ENCODE measurements around the gene PPP6R3. TPM values are rescaled to one million over a fixed set of nuclear protein-coding genes. Genes with fewer than 3 reads are reported as not detected.

Gene PPP6R3
- total and polyA plus RNA-seq, 8 donors = 19.5 to 236 (median 103) TPM

GRCh38 chr11:68469122-68469521, 8.6 kb downstream of the PPP6R3 start:
- peaks cover 0 to 5% (median 0%) of the 10 kb centered on the region in 4 donors for H3K36me3 ChIP-seq
- peak in 1 of 2 donors; percentile 41 for DNase-seq
- peak in 1 of 3 donors; percentile 38 for TF ChIP-seq POLR2AphosphoS5 (IDR thresholded peaks at IDR 0.05)
- TF ChIP-seq CTCF (IDR thresholded peaks at IDR 0.05) = no peak
- H3K4me3 ChIP-seq = no peak overlapping the region
- intact Hi-C loops (cut with DNase I; ENCODE audit: low total_unique reads) = no loop called here
- WGBS, 5 donors = 5 to 39% (median 25%) methylated on average over 2 of the region's 2 CpGs
- no peaks in the 10 kb centered on the region for H3K27me3 ChIP-seq
- peaks cover 69 to 98% (median 91%) of the 10 kb centered on the region in 4 donors for H3K4me1 ChIP-seq
- H3K27ac ChIP-seq = no peak overlapping the region
- no peaks in the 10 kb centered on the region for H3K9me3 ChIP-seq

- Histone ChIP-seq H3K4me3 (no peak overlapping the region), H3K27ac (no peak overlapping the region), H3K9me3 (no peaks in the 10 kb centered on the region), H3K27me3 (no peaks in the 10 kb centered on the region), H3K4me1 (peaks cover 73 to 98% (median 90%) of the 10 kb centered on the region in 4 donors), H3K36me3 (peaks cover 0 to 5% (median 0%) of the 10 kb centered on the region in 4 donors)
- TF ChIP-seq POLR2A (IDR thresholded peaks at IDR 0.05) (no peak), POLR2AphosphoS5 (IDR thresholded peaks at IDR 0.05) (no peak), EP300 (IDR thresholded peaks at IDR 0.05) (no peak), CTCF (IDR thresholded peaks at IDR 0.05) (no peak)
- 32 to 68% (median 50%) methylated on average over 1 of the region's 1 CpG for WGBS, 5 donors
- no peak for DNase-seq
- intact Hi-C loops (cut with DNase I; ENCODE audit: low total_unique reads) = no loop called here
Measured at GRCh38 chr11:68469642-68470041, 9.1 kb downstream of the PPP6R3 start.

GRCh38 chr11:68470304-68470811, 9.8 kb downstream of the PPP6R3 start:
- Histone ChIP-seq H3K4me1 (peaks cover 68 to 98% (median 83%) of the 10 kb centered on the region in 4 donors), H3K4me3 (no peak overlapping the region), H3K9me3 (no peaks in the 10 kb centered on the region), H3K27ac (no peak overlapping the region), H3K36me3 (peaks cover 0 to 5% (median 0%) of the 10 kb centered on the region in 4 donors), H3K27me3 (no peaks in the 10 kb centered on the region)
- intact Hi-C loops (cut with DNase I; ENCODE audit: low total_unique reads) = no loop called here
- 93 to 100% (median 93%) methylated on average over 4 of the region's 4 CpGs for WGBS, 5 donors
- TF ChIP-seq EP300 (IDR thresholded peaks at IDR 0.05) (no peak), POLR2A (IDR thresholded peaks at IDR 0.05) (no peak), POLR2AphosphoS5 (IDR thresholded peaks at IDR 0.05) (no peak), CTCF (IDR thresholded peaks at IDR 0.05) (no peak)
- DNase-seq = no peak

GRCh38 chr11:68471360-68472340, 11.1 kb downstream of the PPP6R3 start:
- WGBS, 5 donors = 76 to 86% (median 79%) methylated on average over 17 of the region's 17 CpGs
- DNase-seq = no peak
- Histone ChIP-seq H3K36me3 (peaks cover 0 to 5% (median 0%) of the 10 kb centered on the region in 4 donors), H3K27me3 (no peaks in the 10 kb centered on the region), H3K9me3 (no peaks in the 10 kb centered on the region), H3K4me1 (peaks cover 59 to 92% (median 74%) of the 10 kb centered on the region in 4 donors), H3K4me3 (no peak overlapping the region), H3K27ac (peak overlapping the region in 1 of 5 donors; percentile 50)
- intact Hi-C loops (cut with DNase I; ENCODE audit: low total_unique reads) = no loop called here
- TF ChIP-seq CTCF (IDR thresholded peaks at IDR 0.05) = no peak

Measured in stomach (tissue), 9 donors.